ENCODE data around the gene MORC3. TPM values are rescaled to one million over a fixed set of nuclear protein-coding genes. Genes with fewer than 3 reads are reported as not detected.
"Not testable (repeated sequence)": the region's sequence is repeated elsewhere in the genome, so short reads cannot be mapped to it uniquely, and the experiment has no call there.

MORC3 gene
- total and polyA plus RNA-seq, 8 donors: 8.0 to 95.1 (median 19.8) TPM

DNA sequence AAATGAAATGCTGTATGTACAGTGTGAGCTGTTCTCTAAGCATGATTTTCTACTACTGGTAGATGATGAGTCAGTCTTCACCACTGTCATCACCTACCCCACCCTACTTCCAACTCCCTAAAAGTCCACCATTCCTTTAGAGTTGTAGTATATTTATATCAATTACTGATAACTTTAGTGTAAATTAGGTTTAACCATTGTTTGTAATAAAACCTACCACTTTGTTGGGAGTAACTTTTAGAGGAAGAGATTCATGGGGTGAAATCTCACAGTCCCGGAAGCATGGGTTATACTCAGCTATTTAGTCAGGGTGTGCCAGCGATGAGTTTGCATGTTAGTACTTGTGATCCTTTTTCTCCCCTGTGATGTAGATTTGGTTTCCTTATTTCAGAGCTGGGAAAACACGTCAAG lies 17.1 kb downstream of the MORC3 start:
- 77 to 92% (median 84%) methylated on average over 3 of the region's 3 CpGs for WGBS, 5 donors
- H3K36me3 ChIP-seq: peaks cover 60 to 86% (median 83%) of the 10 kb centered on the region in 4 donors
- intact Hi-C loops (cut with DNase I; ENCODE audit: low total_unique reads): loop anchor here (10.0 kb wide), 1 partner anchor 192 kb away; no protein-coding TSS in a partner anchor
- H3K4me1 ChIP-seq: peaks cover 8 to 24% (median 14%) of the 10 kb centered on the region in 4 donors
- H3K4me3 ChIP-seq: no peak overlapping the region
- TF ChIP-seq POLR2A (IDR thresholded peaks at IDR 0.05) (no peak), POLR2AphosphoS5 (IDR thresholded peaks at IDR 0.05) (no peak), EP300 (IDR thresholded peaks at IDR 0.05) (no peak)
- H3K9me3 ChIP-seq: no peaks in the 10 kb centered on the region
- no peak for DNase-seq
- H3K27ac ChIP-seq: no peak overlapping the region
- no peaks in the 10 kb centered on the region for H3K27me3 ChIP-seq

DNA sequence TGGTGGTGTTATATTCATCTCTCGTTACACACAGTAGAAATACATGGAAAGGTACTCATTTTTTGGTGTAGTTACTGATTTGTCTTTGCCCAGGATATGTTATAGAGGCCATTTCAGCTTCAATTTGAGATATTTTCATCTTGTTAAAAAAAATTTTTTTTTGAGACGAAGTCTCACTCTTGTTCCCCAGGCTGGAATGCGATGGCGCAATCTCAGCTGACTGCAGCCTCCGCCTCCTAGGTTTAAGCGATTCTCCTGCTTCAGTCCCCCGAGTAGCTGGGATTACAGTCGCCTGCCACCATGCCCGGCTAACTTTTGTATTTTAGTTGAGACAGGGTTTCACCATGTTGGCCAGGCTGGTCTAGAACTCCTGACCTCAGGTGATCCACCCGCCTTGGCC lies 19.0 kb downstream of the MORC3 start:
- Histone ChIP-seq H3K9me3 (no peaks in the 10 kb centered on the region), H3K27ac (no peak overlapping the region), H3K36me3 (peaks cover 70 to 100% (median 97%) of the 10 kb centered on the region in 4 donors), H3K4me1 (peaks cover 0 to 9% (median 0%) of the 10 kb centered on the region in 4 donors), H3K27me3 (no peaks in the 10 kb centered on the region), H3K4me3 (no peak overlapping the region)
- TF ChIP-seq, protein P1, sequence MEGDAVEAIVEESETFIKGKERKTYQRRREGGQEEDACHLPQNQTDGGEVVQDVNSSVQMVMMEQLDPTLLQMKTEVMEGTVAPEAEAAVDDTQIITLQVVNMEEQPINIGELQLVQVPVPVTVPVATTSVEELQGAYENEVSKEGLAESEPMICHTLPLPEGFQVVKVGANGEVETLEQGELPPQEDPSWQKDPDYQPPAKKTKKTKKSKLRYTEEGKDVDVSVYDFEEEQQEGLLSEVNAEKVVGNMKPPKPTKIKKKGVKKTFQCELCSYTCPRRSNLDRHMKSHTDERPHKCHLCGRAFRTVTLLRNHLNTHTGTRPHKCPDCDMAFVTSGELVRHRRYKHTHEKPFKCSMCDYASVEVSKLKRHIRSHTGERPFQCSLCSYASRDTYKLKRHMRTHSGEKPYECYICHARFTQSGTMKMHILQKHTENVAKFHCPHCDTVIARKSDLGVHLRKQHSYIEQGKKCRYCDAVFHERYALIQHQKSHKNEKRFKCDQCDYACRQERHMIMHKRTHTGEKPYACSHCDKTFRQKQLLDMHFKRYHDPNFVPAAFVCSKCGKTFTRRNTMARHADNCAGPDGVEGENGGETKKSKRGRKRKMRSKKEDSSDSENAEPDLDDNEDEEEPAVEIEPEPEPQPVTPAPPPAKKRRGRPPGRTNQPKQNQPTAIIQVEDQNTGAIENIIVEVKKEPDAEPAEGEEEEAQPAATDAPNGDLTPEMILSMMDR (IDR thresholded peaks at IDR 0.05): no peak
- TF ChIP-seq POLR2A (IDR thresholded peaks at IDR 0.05) (no peak), EP300 (IDR thresholded peaks at IDR 0.05) (no peak), POLR2AphosphoS5 (IDR thresholded peaks at IDR 0.05) (no peak)
- DNase-seq: no peak
- 94 to 99% (median 97%) methylated on average over 10 of the region's 10 CpGs for WGBS, 5 donors
- intact Hi-C loops (cut with DNase I; ENCODE audit: low total_unique reads): loop anchor here (10.0 kb wide), 1 partner anchor 194 kb away; no protein-coding TSS in a partner anchor

DNA sequence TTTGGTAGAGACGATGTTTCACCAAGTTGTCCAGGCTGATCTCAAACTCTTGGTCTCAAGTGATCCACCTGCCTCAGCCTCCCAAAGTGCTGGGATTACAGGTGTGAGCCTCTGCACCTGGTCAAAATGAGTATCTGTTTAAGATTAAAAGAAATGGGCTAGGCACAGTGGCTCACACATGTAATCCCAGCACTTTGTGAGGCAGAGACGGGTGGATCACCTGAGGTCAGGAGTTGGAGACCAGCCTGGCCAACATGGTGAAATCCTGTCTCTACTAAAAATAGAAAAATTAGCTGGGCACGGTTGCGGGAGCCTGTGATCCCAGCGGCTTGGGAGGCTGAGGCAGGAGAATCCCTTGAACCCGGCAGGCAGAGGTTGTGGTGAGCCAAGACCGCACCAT lies 22.6 kb downstream of the MORC3 start:
- H3K4me1 ChIP-seq; H3K4me3 ChIP-seq; H3K27me3 ChIP-seq; DNase-seq; H3K9me3 ChIP-seq; H3K27ac ChIP-seq; intact Hi-C loops (cut with DNase I; ENCODE audit: low total_unique reads): not testable (repeated sequence)
- 93 to 97% (median 96%) methylated on average over 7 of the region's 7 CpGs for WGBS, 5 donors
- peaks cover 65 to 100% (median 100%) of the 10 kb centered on the region in 4 donors for H3K36me3 ChIP-seq

DNA sequence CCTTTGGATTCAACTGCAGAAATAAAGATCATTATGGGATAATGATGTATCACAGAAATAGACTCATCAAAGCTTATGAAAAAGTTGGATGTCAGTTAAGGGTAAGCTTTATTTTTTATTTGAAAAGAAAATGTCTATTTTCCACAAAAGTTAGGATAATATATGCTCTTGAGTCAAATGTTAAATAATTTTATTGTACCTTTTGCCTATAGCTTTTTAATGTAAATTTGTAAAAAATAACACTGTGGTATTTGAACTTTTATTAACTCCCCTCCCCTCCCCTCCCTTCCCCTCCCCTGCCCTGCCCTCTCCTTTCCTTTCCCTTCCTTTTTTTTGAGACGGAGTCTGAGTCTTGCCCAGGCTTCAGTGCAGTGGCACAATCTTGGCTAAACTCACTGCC lies 24.9 kb downstream of the MORC3 start:
- intact Hi-C loops (cut with DNase I; ENCODE audit: low total_unique reads): no loop called here
- Histone ChIP-seq H3K27me3 (no peaks in the 10 kb centered on the region), H3K9me3 (no peaks in the 10 kb centered on the region), H3K4me1 (peaks cover 0 to 9% (median 2%) of the 10 kb centered on the region in 4 donors), H3K27ac (no peak overlapping the region), H3K36me3 (peaks cover 60 to 100% (median 99%) of the 10 kb centered on the region in 4 donors), H3K4me3 (no peak overlapping the region)
- DNase-seq: no peak
- no peak for TF ChIP-seq POLR2AphosphoS5 (IDR thresholded peaks at IDR 0.05)
- TF ChIP-seq, protein P1 (IDR thresholded peaks at IDR 0.05): no peak
- no peak for TF ChIP-seq EP300 (IDR thresholded peaks at IDR 0.05)
- TF ChIP-seq POLR2A (IDR thresholded peaks at IDR 0.05): no peak
- WGBS, 5 donors: 78 to 100% (median 80%) methylated on average over 1 of the region's 1 CpG

DNA sequence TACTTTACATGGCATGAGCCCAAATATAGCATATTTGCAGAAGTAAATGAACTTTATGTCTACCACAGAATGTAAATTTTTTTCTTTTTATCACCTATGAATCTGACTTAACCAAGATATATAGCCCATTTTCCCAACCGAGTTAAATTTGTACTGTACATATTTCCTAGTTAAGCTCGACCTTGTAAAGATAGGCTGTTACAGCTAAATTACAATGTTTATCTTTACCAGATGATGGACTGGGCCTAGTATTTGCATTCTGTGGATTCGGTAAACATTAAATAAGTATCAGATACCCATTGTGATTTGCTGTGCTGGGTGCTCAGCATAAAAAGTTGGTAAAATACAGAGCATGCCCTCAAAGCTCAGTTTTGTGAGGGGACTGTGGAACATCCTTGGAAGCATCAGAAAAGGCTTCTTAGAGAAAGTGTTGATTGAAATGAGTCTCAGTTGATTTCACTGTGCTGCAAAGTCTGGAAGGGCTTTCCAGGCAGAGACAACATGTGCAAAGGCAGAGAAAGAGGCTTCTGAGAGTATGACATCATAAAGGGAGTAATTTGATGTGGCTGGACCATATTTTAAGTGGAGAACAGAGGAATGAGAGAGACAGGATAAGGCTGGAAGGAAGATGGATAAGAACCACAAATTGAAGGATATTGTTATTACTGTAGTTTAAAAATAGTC lies 27.4 kb downstream of the MORC3 start:
- TF ChIP-seq EP300 (IDR thresholded peaks at IDR 0.05) (no peak), POLR2AphosphoS5 (IDR thresholded peaks at IDR 0.05) (no peak), POLR2A (IDR thresholded peaks at IDR 0.05) (no peak)
- TF ChIP-seq, protein P1 (IDR thresholded peaks at IDR 0.05): no peak
- Histone ChIP-seq H3K4me1 (peaks cover 0 to 9% (median 2%) of the 10 kb centered on the region in 4 donors), H3K36me3 (peaks cover 62 to 100% (median 98%) of the 10 kb centered on the region in 4 donors), H3K27me3 (no peaks in the 10 kb centered on the region), H3K9me3 (no peaks in the 10 kb centered on the region), H3K4me3 (no peak overlapping the region), H3K27ac (no peak overlapping the region)
- WGBS, 5 donors: 22 to 50% (median 36%) methylated on average over 3 of the region's 3 CpGs
- no peak for DNase-seq
- intact Hi-C loops (cut with DNase I; ENCODE audit: low total_unique reads): no loop called here
